ENCODE data around the gene WIPF3.

Gene WIPF3

GRCh38 chr7:29797112-29797944, 9.0 kb upstream of the WIPF3 start:
- TF ChIP-seq ZNF274 (IDR thresholded peaks at IDR 0.05; ENCODE audit: low read depth, low read length) (no peak), SUZ12 (IDR thresholded peaks at IDR 0.05; ENCODE audit: extremely low read depth, insufficient read depth, insufficient read length) (no peak), YY1 (IDR thresholded peaks at IDR 0.05; ENCODE audit: insufficient read depth, insufficient read length) (no peak)
- peaks cover 2% of the 10 kb centered on the region for H3K4me1 ChIP-seq (ENCODE audit: insufficient read depth, insufficient read length)
- H3K27me3 ChIP-seq (ENCODE audit: insufficient read depth, insufficient read length): peaks cover 8% of the 10 kb centered on the region
- DNase-seq (ENCODE audit: low read depth, low spot score): no peak
- no peak overlapping the region for H3K4me3 ChIP-seq (ENCODE audit: insufficient read length, low read depth)
- no peak overlapping the region for H3K9ac ChIP-seq (ENCODE audit: insufficient read length, low read depth)
- no peaks in the 10 kb centered on the region for H3K9me3 ChIP-seq (ENCODE audit: insufficient read depth, low read length)
- no peaks in the 10 kb centered on the region for H3K36me3 ChIP-seq (ENCODE audit: insufficient read depth, insufficient read length, low read length)

GRCh38 chr7:29798422-29798821, 7.9 kb upstream of the WIPF3 start:
- Histone ChIP-seq H3K36me3 (ENCODE audit: insufficient read depth, insufficient read length, low read length) (no peaks in the 10 kb centered on the region), H3K9ac (ENCODE audit: insufficient read length, low read depth) (no peak overlapping the region), H3K27me3 (ENCODE audit: insufficient read depth, insufficient read length) (peaks cover 8% of the 10 kb centered on the region), H3K9me3 (ENCODE audit: insufficient read depth, low read length) (no peaks in the 10 kb centered on the region), H3K4me3 (ENCODE audit: insufficient read length, low read depth) (no peak overlapping the region), H3K4me1 (ENCODE audit: insufficient read depth, insufficient read length) (no peaks in the 10 kb centered on the region)
- no peak for DNase-seq (ENCODE audit: low read depth, low spot score)
- no peak for TF ChIP-seq YY1 (IDR thresholded peaks at IDR 0.05; ENCODE audit: insufficient read depth, insufficient read length)
- no peak for TF ChIP-seq ZNF274 (IDR thresholded peaks at IDR 0.05; ENCODE audit: low read depth, low read length)
- TF ChIP-seq SUZ12 (IDR thresholded peaks at IDR 0.05; ENCODE audit: extremely low read depth, insufficient read depth, insufficient read length): no peak

- Histone ChIP-seq H3K4me1 (ENCODE audit: insufficient read depth, insufficient read length) (no peaks in the 10 kb centered on the region), H3K9me3 (ENCODE audit: insufficient read depth, low read length) (no peaks in the 10 kb centered on the region), H3K27me3 (ENCODE audit: insufficient read depth, insufficient read length) (peaks cover 30% of the 10 kb centered on the region), H3K4me3 (ENCODE audit: insufficient read length, low read depth) (no peak overlapping the region), H3K36me3 (ENCODE audit: insufficient read depth, insufficient read length, low read length) (no peaks in the 10 kb centered on the region), H3K9ac (ENCODE audit: insufficient read length, low read depth) (no peak overlapping the region)
- DNase-seq (ENCODE audit: low read depth, low spot score): no peak
- TF ChIP-seq YY1 (IDR thresholded peaks at IDR 0.05; ENCODE audit: insufficient read depth, insufficient read length) (no peak), SUZ12 (IDR thresholded peaks at IDR 0.05; ENCODE audit: extremely low read depth, insufficient read depth, insufficient read length) (no peak), ZNF274 (IDR thresholded peaks at IDR 0.05; ENCODE audit: low read depth, low read length) (no peak)
These were observed 4.4 kb upstream of the WIPF3 start for GRCh38 chr7:29801929-29802328.

GRCh38 chr7:29805031-29805430, 1.3 kb upstream of the WIPF3 start:
- Histone ChIP-seq H3K9me3 (ENCODE audit: insufficient read depth, low read length) (no peaks in the 10 kb centered on the region), H3K4me3 (ENCODE audit: insufficient read length, low read depth) (no peak overlapping the region), H3K36me3 (ENCODE audit: insufficient read depth, insufficient read length, low read length) (no peaks in the 10 kb centered on the region), H3K4me1 (ENCODE audit: insufficient read depth, insufficient read length) (peaks cover 2% of the 10 kb centered on the region), H3K9ac (ENCODE audit: insufficient read length, low read depth) (no peak overlapping the region), H3K27me3 (ENCODE audit: insufficient read depth, insufficient read length) (peaks cover 36% of the 10 kb centered on the region)
- no peak for TF ChIP-seq SUZ12 (IDR thresholded peaks at IDR 0.05; ENCODE audit: extremely low read depth, insufficient read depth, insufficient read length)
- no peak for TF ChIP-seq YY1 (IDR thresholded peaks at IDR 0.05; ENCODE audit: insufficient read depth, insufficient read length)
- no peak for TF ChIP-seq ZNF274 (IDR thresholded peaks at IDR 0.05; ENCODE audit: low read depth, low read length)
- no peak for DNase-seq (ENCODE audit: low read depth, low spot score)

- Histone ChIP-seq H3K4me3 (ENCODE audit: insufficient read length, low read depth) (peak overlapping the region; percentile 67), H3K36me3 (ENCODE audit: insufficient read depth, insufficient read length, low read length) (no peaks in the 10 kb centered on the region), H3K4me1 (ENCODE audit: insufficient read depth, insufficient read length) (peaks cover 2% of the 10 kb centered on the region), H3K9me3 (ENCODE audit: insufficient read depth, low read length) (no peaks in the 10 kb centered on the region), H3K27me3 (ENCODE audit: insufficient read depth, insufficient read length) (peaks cover 36% of the 10 kb centered on the region), H3K9ac (ENCODE audit: insufficient read length, low read depth) (no peak overlapping the region)
- no peak for DNase-seq (ENCODE audit: low read depth, low spot score)
- TF ChIP-seq ZNF274 (IDR thresholded peaks at IDR 0.05; ENCODE audit: low read depth, low read length): no peak
- TF ChIP-seq YY1 (IDR thresholded peaks at IDR 0.05; ENCODE audit: insufficient read depth, insufficient read length): no peak
- TF ChIP-seq SUZ12 (IDR thresholded peaks at IDR 0.05; ENCODE audit: extremely low read depth, insufficient read depth, insufficient read length): no peak
These were observed 461 bp upstream of the WIPF3 start for GRCh38 chr7:29805886-29806207.

GRCh38 chr7:29806995-29807841, 910 bp downstream of the WIPF3 start:
- Histone ChIP-seq H3K9ac (ENCODE audit: insufficient read length, low read depth) (peak overlapping the region; percentile 74), H3K4me3 (ENCODE audit: insufficient read length, low read depth) (peak overlapping the region; percentile 67), H3K36me3 (ENCODE audit: insufficient read depth, insufficient read length, low read length) (no peaks in the 10 kb centered on the region), H3K4me1 (ENCODE audit: insufficient read depth, insufficient read length) (peaks cover 2% of the 10 kb centered on the region), H3K27me3 (ENCODE audit: insufficient read depth, insufficient read length) (peaks cover 31% of the 10 kb centered on the region), H3K9me3 (ENCODE audit: insufficient read depth, low read length) (no peaks in the 10 kb centered on the region)
- DNase-seq (ENCODE audit: low read depth, low spot score): no peak
- TF ChIP-seq SUZ12 (IDR thresholded peaks at IDR 0.05; ENCODE audit: extremely low read depth, insufficient read depth, insufficient read length) (no peak), YY1 (IDR thresholded peaks at IDR 0.05; ENCODE audit: insufficient read depth, insufficient read length) (no peak), ZNF274 (IDR thresholded peaks at IDR 0.05; ENCODE audit: low read depth, low read length) (no peak)
